SK-N-MC (cell line): ENCODE measurements around the gene SLC27A1.

Experiments
- DNase-seq: peaks from one replicate; pipeline ENCODE4 v3.0.0-alpha.2; 2011; ENCODE audit warnings: low read depth, low spot score
- H3K27ac ChIP-seq: fragments of 200-600 bp; sonication (generic); 2 replicates; pipeline ENCODE4 v1.5.1; 2016; ENCODE audit warnings: mixed run types
- H3K36me3 ChIP-seq: fragments of 200-600 bp; sonication (generic); 2 replicates; pipeline ENCODE4 v1.6.1; 2017; ENCODE audit warnings: antibody characterized with exemption, low read length, mixed read lengths; ENCODE audit not compliant: insufficient read depth
- H3K4me3 ChIP-seq: fragments of 200-600 bp; sonication (generic); 2 replicates; pipeline ENCODE4 v1.5.1; 2016
- H3K9ac ChIP-seq: fragments of 200-600 bp; sonication (generic); 2 replicates; pipeline ENCODE4 v1.8.0; 2017; ENCODE audit warnings: mixed run types, mixed read lengths; ENCODE audit not compliant: insufficient read length
- H3K9me3 ChIP-seq: fragments of 200-600 bp; sonication (generic); 2 replicates; pipeline ENCODE4 v1.6.1; 2017; ENCODE audit warnings: low read depth, mild to moderate bottlenecking, antibody characterized with exemption, low read length, moderate library complexity, mixed read lengths
- EZH2 ChIP-seq: fragments of 200-600 bp; sonication (generic); IDR thresholded peaks from one replicate; pipeline ENCODE4 v1.6.1; 2017; ENCODE audit warnings: antibody characterized with exemption
- FOXP2 ChIP-seq: optimal IDR thresholded peaks from 2 replicates; pipeline ENCODE3; 2011; ENCODE audit warnings: mild to moderate bottlenecking, moderate library complexity; ENCODE audit not compliant: insufficient read depth; ENCODE audit errors: extremely low read length, control extremely low read depth
- POLR2AphosphoS5 ChIP-seq: IDR thresholded peaks from 2 replicates; pipeline ENCODE4 v1.6.1; 2012; ENCODE audit warnings: mild to moderate bottlenecking, low read depth, low read length, borderline replicate concordance

The SLC27A1 gene

GRCh38 chr19:17554968-17555479 lies 84.7 kb downstream of the SLC27A1 start:
- TF ChIP-seq FOXP2: peak; percentile 23
- no peak for TF ChIP-seq POLR2AphosphoS5
- TF ChIP-seq EZH2: no peak
- peak overlapping the region; percentile 16 for H3K9ac ChIP-seq
- H3K4me3 ChIP-seq: peak overlapping the region; percentile 96
- no peak overlapping the region for H3K27ac ChIP-seq
- H3K36me3 ChIP-seq: peaks cover 20% of the 10 kb centered on the region; the same call in 1 of the 2 replicates
- H3K9me3 ChIP-seq: no peaks in the 10 kb centered on the region
- no peak for DNase-seq

- peaks cover 25% of the 10 kb centered on the region for H3K36me3 ChIP-seq
- H3K27ac ChIP-seq: no peak within 1 kb of the TSS
- H3K9ac ChIP-seq: peak within 1 kb of the TSS; percentile 89
- DNase-seq: peak; percentile 72
- TF ChIP-seq EZH2: no peak
- TF ChIP-seq FOXP2: no peak
- TF ChIP-seq POLR2AphosphoS5: no peak; the same call in 1 of the 2 replicates
- no peaks in the 10 kb centered on the region for H3K9me3 ChIP-seq
- H3K4me3 ChIP-seq: peak within 1 kb of the TSS; percentile 96
These were observed 85.2 kb downstream of the SLC27A1 start, which contains the start of gene COLGALT1 for GRCh38 chr19:17555480-17555928. COLGALT1 (plus strand) TSS chr19:17555649; CDS start chr19:17555714, 65 bp downstream.
